OCI-LY7 (cell line): Measurements from ENCODE around the gene BRI3BP. TPM values are rescaled to one million over a fixed set of nuclear protein-coding genes. Genes with fewer than 3 reads are reported as not detected.

Experiments
- BruUV-seq: library from RNA; stranded (reverse); fragments of 400-500 nt; replicated peaks from 2 replicates; lab custom pipeline; 2021; lab: Mats Ljungman, UMichigan
- CTCF ChIA-PET: fragments of 300-600 bp; sonication (Branson Sonifier 250); formaldehyde crosslinking; loops from one replicate; lab custom pipeline; 2022; ENCODE audit warnings: antibody characterized with exemption; ENCODE audit not compliant: unreplicated experiment; lab: Charles Lee
- POLR2A ChIA-PET: fragments of 300-600 bp; sonication (Branson Sonifier 250); formaldehyde crosslinking; loops from one replicate; lab custom pipeline; 2022; ENCODE audit warnings: antibody characterized with exemption; lab: Charles Lee
- DNase-seq: peaks from one replicate; pipeline ENCODE4 v3.0.0-alpha.2; 2015; ENCODE audit warnings: low spot score
- H2AFZ ChIP-seq: fragments of 200-600 bp; sonication (generic), shearing (Covaris generic); 2 replicates; pipeline ENCODE4 v1.6.1; 2014; ENCODE audit warnings: mild to moderate bottlenecking, antibody characterized with exemption, low read length, moderate library complexity
- H3K27ac ChIP-seq: fragments of 200-600 bp; sonication (generic); 2 replicates; pipeline ENCODE4 v1.5.1; 2014; ENCODE audit warnings: mixed run types, low read depth, mild to moderate bottlenecking, moderate library complexity, low read length, inconsistent platforms; ENCODE audit not compliant: poor library complexity, severe bottlenecking
- H3K36me3 ChIP-seq: fragments of 200-600 bp; sonication (generic); 2 replicates; pipeline ENCODE4 v1.6.1; 2014; ENCODE audit warnings: mild to moderate bottlenecking, antibody characterized with exemption, low read length, moderate library complexity, mixed read lengths; ENCODE audit not compliant: insufficient read depth
- H3K4me1 ChIP-seq: fragments of 200-600 bp; sonication (generic); 2 replicates; pipeline ENCODE4 v1.5.1; 2014; ENCODE audit warnings: mild to moderate bottlenecking, low read length; ENCODE audit not compliant: insufficient read depth, poor library complexity, severe bottlenecking
- H3K4me2 ChIP-seq: fragments of 200-600 bp; sonication (generic); 2 replicates; pipeline ENCODE4 v1.6.1; 2014; ENCODE audit warnings: mild to moderate bottlenecking, low read length
- H3K4me3 ChIP-seq: fragments of 200-600 bp; sonication (generic); 2 replicates; pipeline ENCODE4 v1.5.1; 2014; ENCODE audit warnings: mild to moderate bottlenecking, low read depth, low read length; ENCODE audit not compliant: poor library complexity, severe bottlenecking
- H3K79me2 ChIP-seq: fragments of 200-600 bp; sonication (generic); 2 replicates; pipeline ENCODE4 v1.6.1; 2016; ENCODE audit warnings: low read depth, mild to moderate bottlenecking, low read length, moderate library complexity, mixed read lengths; ENCODE audit not compliant: insufficient read depth
- H3K9me2 ChIP-seq: fragments of 200-600 bp; sonication (generic); 2 replicates; pipeline ENCODE4 v1.6.1; 2016; ENCODE audit warnings: mild to moderate bottlenecking, low read length, mixed read lengths; ENCODE audit not compliant: insufficient read depth
- H3K9me3 ChIP-seq: fragments of 200-600 bp; sonication (generic); 2 replicates; pipeline ENCODE4 v1.6.1; 2014; ENCODE audit warnings: mild to moderate bottlenecking, mixed run types, low read length, mixed read lengths
- H4K20me1 ChIP-seq: fragments of 200-600 bp; sonication (generic); 2 replicates; pipeline ENCODE4 v1.6.1; 2014; ENCODE audit warnings: mild to moderate bottlenecking, antibody characterized with exemption, low read length, moderate library complexity, mixed read lengths; ENCODE audit not compliant: insufficient read depth
- CTCF ChIP-seq: fragments of 200-600 bp; sonication (generic); conservative IDR thresholded peaks from 2 replicates; pipeline ENCODE4 v1.5.1; 2014; ENCODE audit warnings: mild to moderate bottlenecking, antibody characterized with exemption, low read length, moderate library complexity, mixed read lengths
- EZH2phosphoT487 ChIP-seq: fragments of 200-600 bp; sonication (generic); IDR thresholded peaks from 2 replicates; pipeline ENCODE4 v1.6.1; 2018; ENCODE audit warnings: low read depth, borderline replicate concordance, mild to moderate bottlenecking, mixed run types, antibody characterized with exemption, low read length, moderate library complexity, mixed read lengths
- intact Hi-C: fragments of 100-400 bp; cut with micrococcal nuclease; formaldehyde crosslinking; loops from one replicate; pipeline ENCODE4 v1.10.0; 2022; ENCODE audit not compliant: unreplicated experiment
- total RNA-seq, 2 experiments: library from RNA; depleted of rRNA in 1 of 2; stranded (reverse); fragments of >200 nt in 1 of 2; shearing (Covaris generic) in 1 of 2; gene quantifications; 2 replicates each; pipeline ENCODE4 v1.2.3, GENCODE V29; 2014 to 2022

BRI3BP gene
- total RNA-seq, 2 experiments from 2014 or later = 73.4 to 118 TPM

- Histone ChIP-seq H3K9me2 (no peaks in the 10 kb centered on the region), H3K79me2 (no peaks in the 10 kb centered on the region), H3K9me3 (no peaks in the 10 kb centered on the region), H3K27ac (no peak overlapping the region), H3K4me1 (no peaks in the 10 kb centered on the region), H2AFZ (no peak overlapping the region), H3K36me3 (peaks cover 91% of the 10 kb centered on the region), H3K4me3 (no peak overlapping the region), H3K4me2 (no peak overlapping the region), H4K20me1 (no peaks in the 10 kb centered on the region)
- CTCF ChIA-PET = no interaction called here
- TF ChIP-seq EZH2phosphoT487 (no peak), CTCF (no peak)
- intact Hi-C loops = no loop called here
- POLR2A ChIA-PET = no interaction called here
- DNase-seq = no peak
- no TSS peak for BruUV-seq
These were observed 22.6 kb upstream of the BRI3BP start for GRCh38 chr12:124970647-124971402.

DNA sequence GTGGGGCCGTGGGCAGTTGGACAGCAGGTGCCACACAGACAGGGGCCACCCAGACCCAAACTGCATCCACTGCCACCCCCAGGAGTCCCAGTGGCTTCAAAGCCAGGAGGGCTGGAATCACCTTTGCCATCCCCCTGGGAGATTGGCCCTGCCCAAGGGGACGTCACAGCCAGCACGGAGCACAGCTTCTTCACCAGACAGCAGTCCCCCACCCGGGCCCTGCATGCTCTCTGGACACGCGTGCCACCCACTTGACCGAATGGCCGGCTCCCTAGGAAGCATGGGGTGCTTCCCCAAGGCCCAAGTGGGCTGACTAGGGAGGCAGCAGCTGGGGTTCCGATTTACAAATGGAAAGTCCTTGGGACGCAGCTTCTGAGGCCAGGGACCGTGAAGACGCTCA, 21.8 kb upstream of the BRI3BP start:
- Histone ChIP-seq H3K36me3 (peaks cover 89% of the 10 kb centered on the region), H3K79me2 (no peaks in the 10 kb centered on the region), H4K20me1 (no peaks in the 10 kb centered on the region), H2AFZ (no peak overlapping the region), H3K4me2 (no peak overlapping the region), H3K9me2 (no peaks in the 10 kb centered on the region), H3K4me1 (no peaks in the 10 kb centered on the region), H3K4me3 (no peak overlapping the region), H3K9me3 (no peaks in the 10 kb centered on the region), H3K27ac (no peak overlapping the region)
- POLR2A ChIA-PET = no interaction called here
- DNase-seq = no peak
- no TSS peak for BruUV-seq
- no peak for TF ChIP-seq EZH2phosphoT487
- TF ChIP-seq CTCF = no peak
- intact Hi-C loops = no loop called here
- CTCF ChIA-PET = no interaction called here

- H3K79me2 ChIP-seq = no peaks in the 10 kb centered on the region; the same call in 1 of the 2 replicates
- no peak for TF ChIP-seq CTCF
- TF ChIP-seq EZH2phosphoT487 = no peak
- H3K9me3 ChIP-seq = no peaks in the 10 kb centered on the region
- H3K9me2 ChIP-seq = no peaks in the 10 kb centered on the region
- no peaks in the 10 kb centered on the region for H4K20me1 ChIP-seq
- H3K27ac ChIP-seq = no peak overlapping the region
- ChIA-PET CTCF (no interaction called here), POLR2A (no interaction called here)
- no peak overlapping the region for H2AFZ ChIP-seq
- BruUV-seq = no TSS peak
- peaks cover 88% of the 10 kb centered on the region for H3K36me3 ChIP-seq
- H3K4me3 ChIP-seq = no peak overlapping the region
- no peaks in the 10 kb centered on the region for H3K4me1 ChIP-seq
- H3K4me2 ChIP-seq = no peak overlapping the region
- intact Hi-C loops = no loop called here
- DNase-seq = no peak
These were observed 21.2 kb upstream of the BRI3BP start for GRCh38 chr12:124972211-124972610.
